K562 (cell line): ENCODE data around the gene LTO1. TPM values are rescaled to one million over a fixed set of nuclear protein-coding genes. Genes with fewer than 3 reads are reported as not detected.

Experiments
- CHD4 ChIP-seq: fragments of 200-600 bp; sonication (generic); IDR thresholded peaks from 3 replicates; pipeline ENCODE4 v1.6.1; 2012; ENCODE audit warnings: low read depth, mild to moderate bottlenecking, mixed read lengths, low read length, inconsistent platforms; ENCODE audit not compliant: insufficient read depth, insufficient replicate concordance, poor library complexity, severe bottlenecking
- JUND ChIP-seq, 2 experiments: IDR thresholded peaks; 2 replicates in 1 of 2; 3 replicates in 1 of 2; pipeline ENCODE4 v1.6.1; 2011; ENCODE audit warnings: borderline replicate concordance in 2 of 2, low read depth in 2 of 2, low read length in 2 of 2, improper control_type of control experiment in 1 of 2, missing biosample characterization in 1 of 2, missing genetic modification characterization in 1 of 2, missing genetic modification reagents in 1 of 2
- MAFG ChIP-seq: fragments of 450-650 bp; conservative IDR thresholded peaks from 2 replicates; pipeline ENCODE4 v1.6.1; 2016; ENCODE audit warnings: missing genetic modification characterization, missing compliant biosample characterization
- ZNF311 ChIP-seq: fragments of 250-450 bp; sonication (Bioruptor Pico); IDR thresholded peaks from 2 replicates; pipeline ENCODE4 v1.4.0; 2020; ENCODE audit warnings: mild to moderate bottlenecking, moderate library complexity
- polyA plus RNA-seq, 8 experiments: library from polyadenylated mRNA; depleted of rRNA in 4 of 8; stranded (reverse) in 5 of 8; unstranded in 3 of 8; fragments of >200 nt; fragmentation: Nextera tagmentation in 2 of 8; fragmentation: Illumina TruSeq in 1 of 8; extraction: Ambion mirVana in 2 of 8; extraction: Trizol in 1 of 8; gene quantifications; 2 replicates each; pipeline versions ENCODE4 v1.2.1 to v1.2.3, GENCODE V29; 2011 to 2014; ENCODE audit warnings: inconsistent platforms in 1 of 8, missing spikeins in 1 of 8
- total RNA-seq, 7 experiments: library from RNA; depleted of rRNA in 6 of 7; stranded (reverse); fragments of >200 nt in 6 of 7; fragmentation: Illumina TruSeq in 2 of 7; extraction: Trizol in 2 of 7; gene quantifications; 2 replicates each; pipeline versions ENCODE4 v1.2.1 to v1.2.3, GENCODE V29; 2011 to 2021; ENCODE audit warnings: low replicate concordance in 1 of 7
- TF ChIP-seq, protein P1 (sequence below): fragments of 200-600 bp; sonication (generic); IDR thresholded peaks from one replicate; pipeline ENCODE4 v1.6.1; 2012; ENCODE audit warnings: mild to moderate bottlenecking, low read depth, low read length, inconsistent platforms
- TF ChIP-seq, protein P2 (sequence below): fragments of 250-450 bp; sonication (Bioruptor Pico); IDR thresholded peaks from 2 replicates; pipeline ENCODE4 v1.6.1; 2021; ENCODE audit warnings: mild to moderate bottlenecking
- TF ChIP-seq, protein P3 (sequence below), 3 experiments: fragments of 200-800 bp in 1 of 3; sonication (Bioruptor generic) in 1 of 3; sonication (generic) in 1 of 3; formaldehyde crosslinking in 1 of 3; IDR thresholded peaks; 2 replicates each; pipeline versions ENCODE4 v1.6.1 to v1.8.0; 2016 to 2022; ENCODE audit warnings: mild to moderate bottlenecking in 2 of 3, missing compliant biosample characterization in 2 of 3, missing genetic modification characterization in 2 of 3, missing genetic modification reagents in 1 of 3
- TF ChIP-seq, protein P4 (sequence below): sonication (generic); formaldehyde crosslinking; IDR thresholded peaks from 2 replicates; pipeline ENCODE4 v1.9.0; 2022; ENCODE audit warnings: mild to moderate bottlenecking, missing genetic modification reagents
- TF ChIP-seq, protein P5 (sequence below), 2 experiments: fragments of 450-650 bp in 1 of 2; sonication (generic) in 1 of 2; formaldehyde crosslinking in 1 of 2; IDR thresholded peaks in 1 of 2; conservative IDR thresholded peaks in 1 of 2; 2 replicates each; pipeline versions ENCODE4 v1.6.1 to v1.8.1; 2016 to 2023; ENCODE audit warnings: mild to moderate bottlenecking in 2 of 2, moderate library complexity in 2 of 2, inconsistent platforms in 1 of 2, missing genetic modification reagents in 1 of 2

Gene LTO1
- total and polyA plus RNA-seq, 9 of the 15 experiments (the other 6 are each of a cell fraction or from before 2014, with no cell fraction given): 2.6 to 43.4 (median 19.1) TPM

DNA sequence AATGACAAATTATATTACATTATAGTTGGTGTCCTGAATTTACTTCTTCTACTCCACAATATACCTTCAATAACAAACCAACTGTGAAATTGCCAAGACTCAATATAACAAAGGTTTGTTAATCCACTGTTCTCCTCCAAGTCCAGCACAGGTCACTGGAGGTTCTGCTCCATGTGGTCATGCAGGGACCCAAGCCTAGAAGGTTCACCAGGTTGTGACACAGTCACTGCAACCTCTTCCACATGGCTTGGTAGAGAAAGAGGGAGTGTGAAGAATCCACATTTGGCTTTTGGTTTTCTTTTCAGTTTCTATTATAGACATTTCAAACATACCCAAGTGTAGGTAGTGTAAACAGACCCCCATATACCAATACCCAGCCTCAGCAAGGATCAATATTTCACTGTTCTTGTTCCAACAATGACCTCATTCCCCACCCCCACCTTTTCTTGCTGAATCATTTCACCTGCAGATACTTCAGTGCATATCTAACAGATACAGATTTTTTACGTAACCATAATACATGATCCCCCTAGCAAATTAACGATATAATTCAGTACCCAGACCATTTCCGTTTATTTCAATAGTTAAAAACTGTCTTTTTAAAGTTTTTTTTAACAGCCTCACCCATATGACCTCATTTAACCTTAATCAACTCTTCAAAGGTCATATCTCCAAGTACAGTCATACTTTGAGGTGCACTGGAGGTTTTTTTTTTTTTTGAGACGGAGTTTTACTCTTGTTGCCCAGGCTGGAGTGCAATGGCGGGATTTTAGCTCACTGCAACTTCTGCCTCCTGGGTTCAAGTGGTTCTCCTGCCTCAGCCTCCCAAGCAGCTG lies 14.5 kb upstream of the LTO1 start (continued):
- TF ChIP-seq, protein P1, sequence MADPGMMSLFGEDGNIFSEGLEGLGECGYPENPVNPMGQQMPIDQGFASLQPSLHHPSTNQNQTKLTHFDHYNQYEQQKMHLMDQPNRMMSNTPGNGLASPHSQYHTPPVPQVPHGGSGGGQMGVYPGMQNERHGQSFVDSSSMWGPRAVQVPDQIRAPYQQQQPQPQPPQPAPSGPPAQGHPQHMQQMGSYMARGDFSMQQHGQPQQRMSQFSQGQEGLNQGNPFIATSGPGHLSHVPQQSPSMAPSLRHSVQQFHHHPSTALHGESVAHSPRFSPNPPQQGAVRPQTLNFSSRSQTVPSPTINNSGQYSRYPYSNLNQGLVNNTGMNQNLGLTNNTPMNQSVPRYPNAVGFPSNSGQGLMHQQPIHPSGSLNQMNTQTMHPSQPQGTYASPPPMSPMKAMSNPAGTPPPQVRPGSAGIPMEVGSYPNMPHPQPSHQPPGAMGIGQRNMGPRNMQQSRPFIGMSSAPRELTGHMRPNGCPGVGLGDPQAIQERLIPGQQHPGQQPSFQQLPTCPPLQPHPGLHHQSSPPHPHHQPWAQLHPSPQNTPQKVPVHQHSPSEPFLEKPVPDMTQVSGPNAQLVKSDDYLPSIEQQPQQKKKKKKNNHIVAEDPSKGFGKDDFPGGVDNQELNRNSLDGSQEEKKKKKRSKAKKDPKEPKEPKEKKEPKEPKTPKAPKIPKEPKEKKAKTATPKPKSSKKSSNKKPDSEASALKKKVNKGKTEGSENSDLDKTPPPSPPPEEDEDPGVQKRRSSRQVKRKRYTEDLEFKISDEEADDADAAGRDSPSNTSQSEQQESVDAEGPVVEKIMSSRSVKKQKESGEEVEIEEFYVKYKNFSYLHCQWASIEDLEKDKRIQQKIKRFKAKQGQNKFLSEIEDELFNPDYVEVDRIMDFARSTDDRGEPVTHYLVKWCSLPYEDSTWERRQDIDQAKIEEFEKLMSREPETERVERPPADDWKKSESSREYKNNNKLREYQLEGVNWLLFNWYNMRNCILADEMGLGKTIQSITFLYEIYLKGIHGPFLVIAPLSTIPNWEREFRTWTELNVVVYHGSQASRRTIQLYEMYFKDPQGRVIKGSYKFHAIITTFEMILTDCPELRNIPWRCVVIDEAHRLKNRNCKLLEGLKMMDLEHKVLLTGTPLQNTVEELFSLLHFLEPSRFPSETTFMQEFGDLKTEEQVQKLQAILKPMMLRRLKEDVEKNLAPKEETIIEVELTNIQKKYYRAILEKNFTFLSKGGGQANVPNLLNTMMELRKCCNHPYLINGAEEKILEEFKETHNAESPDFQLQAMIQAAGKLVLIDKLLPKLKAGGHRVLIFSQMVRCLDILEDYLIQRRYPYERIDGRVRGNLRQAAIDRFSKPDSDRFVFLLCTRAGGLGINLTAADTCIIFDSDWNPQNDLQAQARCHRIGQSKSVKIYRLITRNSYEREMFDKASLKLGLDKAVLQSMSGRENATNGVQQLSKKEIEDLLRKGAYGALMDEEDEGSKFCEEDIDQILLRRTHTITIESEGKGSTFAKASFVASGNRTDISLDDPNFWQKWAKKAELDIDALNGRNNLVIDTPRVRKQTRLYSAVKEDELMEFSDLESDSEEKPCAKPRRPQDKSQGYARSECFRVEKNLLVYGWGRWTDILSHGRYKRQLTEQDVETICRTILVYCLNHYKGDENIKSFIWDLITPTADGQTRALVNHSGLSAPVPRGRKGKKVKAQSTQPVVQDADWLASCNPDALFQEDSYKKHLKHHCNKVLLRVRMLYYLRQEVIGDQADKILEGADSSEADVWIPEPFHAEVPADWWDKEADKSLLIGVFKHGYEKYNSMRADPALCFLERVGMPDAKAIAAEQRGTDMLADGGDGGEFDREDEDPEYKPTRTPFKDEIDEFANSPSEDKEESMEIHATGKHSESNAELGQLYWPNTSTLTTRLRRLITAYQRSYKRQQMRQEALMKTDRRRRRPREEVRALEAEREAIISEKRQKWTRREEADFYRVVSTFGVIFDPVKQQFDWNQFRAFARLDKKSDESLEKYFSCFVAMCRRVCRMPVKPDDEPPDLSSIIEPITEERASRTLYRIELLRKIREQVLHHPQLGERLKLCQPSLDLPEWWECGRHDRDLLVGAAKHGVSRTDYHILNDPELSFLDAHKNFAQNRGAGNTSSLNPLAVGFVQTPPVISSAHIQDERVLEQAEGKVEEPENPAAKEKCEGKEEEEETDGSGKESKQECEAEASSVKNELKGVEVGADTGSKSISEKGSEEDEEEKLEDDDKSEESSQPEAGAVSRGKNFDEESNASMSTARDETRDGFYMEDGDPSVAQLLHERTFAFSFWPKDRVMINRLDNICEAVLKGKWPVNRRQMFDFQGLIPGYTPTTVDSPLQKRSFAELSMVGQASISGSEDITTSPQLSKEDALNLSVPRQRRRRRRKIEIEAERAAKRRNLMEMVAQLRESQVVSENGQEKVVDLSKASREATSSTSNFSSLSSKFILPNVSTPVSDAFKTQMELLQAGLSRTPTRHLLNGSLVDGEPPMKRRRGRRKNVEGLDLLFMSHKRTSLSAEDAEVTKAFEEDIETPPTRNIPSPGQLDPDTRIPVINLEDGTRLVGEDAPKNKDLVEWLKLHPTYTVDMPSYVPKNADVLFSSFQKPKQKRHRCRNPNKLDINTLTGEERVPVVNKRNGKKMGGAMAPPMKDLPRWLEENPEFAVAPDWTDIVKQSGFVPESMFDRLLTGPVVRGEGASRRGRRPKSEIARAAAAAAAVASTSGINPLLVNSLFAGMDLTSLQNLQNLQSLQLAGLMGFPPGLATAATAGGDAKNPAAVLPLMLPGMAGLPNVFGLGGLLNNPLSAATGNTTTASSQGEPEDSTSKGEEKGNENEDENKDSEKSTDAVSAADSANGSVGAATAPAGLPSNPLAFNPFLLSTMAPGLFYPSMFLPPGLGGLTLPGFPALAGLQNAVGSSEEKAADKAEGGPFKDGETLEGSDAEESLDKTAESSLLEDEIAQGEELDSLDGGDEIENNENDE: no peak
- TF ChIP-seq, protein P2, sequence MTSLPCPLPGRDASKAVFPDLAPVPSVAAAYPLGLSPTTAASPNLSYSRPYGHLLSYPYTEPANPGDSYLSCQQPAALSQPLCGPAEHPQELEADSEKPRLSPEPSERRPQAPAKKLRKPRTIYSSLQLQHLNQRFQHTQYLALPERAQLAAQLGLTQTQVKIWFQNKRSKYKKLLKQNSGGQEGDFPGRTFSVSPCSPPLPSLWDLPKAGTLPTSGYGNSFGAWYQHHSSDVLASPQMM (CRISPR knock-in tag): no peak
- no peak for TF ChIP-seq CHD4
- TF ChIP-seq, protein P3, sequence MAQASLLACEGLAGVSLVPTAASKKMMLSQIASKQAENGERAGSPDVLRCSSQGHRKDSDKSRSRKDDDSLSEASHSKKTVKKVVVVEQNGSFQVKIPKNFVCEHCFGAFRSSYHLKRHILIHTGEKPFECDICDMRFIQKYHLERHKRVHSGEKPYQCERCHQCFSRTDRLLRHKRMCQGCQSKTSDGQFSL (CRISPR knock-in tag; IDR thresholded peaks at IDR 0.05): no peak
- TF ChIP-seq, protein P3 (tag; IDR thresholded peaks at IDR 0.05): no peak
- TF ChIP-seq, protein P4, sequence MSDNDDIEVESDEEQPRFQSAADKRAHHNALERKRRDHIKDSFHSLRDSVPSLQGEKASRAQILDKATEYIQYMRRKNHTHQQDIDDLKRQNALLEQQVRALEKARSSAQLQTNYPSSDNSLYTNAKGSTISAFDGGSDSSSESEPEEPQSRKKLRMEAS (CRISPR knock-in tag): peak; percentile 32; the same call in 1 of the 2 replicates
- peak; percentile 31; the same call in 1 of the 2 replicates for TF ChIP-seq MAFG (tag)
- TF ChIP-seq ZNF311 (CRISPR knock-in tag): no peak
- TF ChIP-seq JUND (IDR thresholded peaks at IDR 0.05; ENCODE audit: borderline replicate concordance, low read depth, low read length): no peak
- peak; percentile 64; the same call in 1 of the 3 replicates for TF ChIP-seq JUND (tag; IDR thresholded peaks at IDR 0.05; ENCODE audit: borderline replicate concordance, low read depth, low read length)
- TF ChIP-seq, protein P5, sequence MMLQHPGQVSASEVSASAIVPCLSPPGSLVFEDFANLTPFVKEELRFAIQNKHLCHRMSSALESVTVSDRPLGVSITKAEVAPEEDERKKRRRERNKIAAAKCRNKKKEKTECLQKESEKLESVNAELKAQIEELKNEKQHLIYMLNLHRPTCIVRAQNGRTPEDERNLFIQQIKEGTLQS (IDR thresholded peaks at IDR 0.05): peak; percentile 56
- TF ChIP-seq, protein P5 (CRISPR knock-in tag; conservative IDR thresholded peaks at IDR 0.05): no peak
